DOHH2 (cell line): Measurements from ENCODE around the gene MSL3B.
A peak's percentile ranks its signal among the peaks of the same experiment; 100 is the strongest.

ENCODE experiments used
- H3F3A ChIP-seq: fragments of 200-600 bp; sonication (generic), shearing (Covaris generic); 2 replicates; pipeline ENCODE4 v1.6.0; 2016; ENCODE audit warnings: antibody characterized with exemption, mild to moderate bottlenecking; ENCODE audit not compliant: control insufficient read depth, insufficient read depth
- H3K27ac ChIP-seq: fragments of 200-600 bp; sonication (generic); 2 replicates; pipeline ENCODE4 v1.5.1; 2014; ENCODE audit warnings: low read depth, mild to moderate bottlenecking, low read length, moderate library complexity
- H3K27me3 ChIP-seq: fragments of 200-600 bp; sonication (generic); 2 replicates; pipeline ENCODE4 v1.6.1; 2014; ENCODE audit warnings: mild to moderate bottlenecking, low read length, mixed read lengths; ENCODE audit not compliant: control insufficient read depth
- H3K36me3 ChIP-seq: fragments of 200-600 bp; sonication (generic); 2 replicates; pipeline ENCODE4 v1.6.1; 2014; ENCODE audit warnings: mild to moderate bottlenecking, low read length, moderate library complexity, mixed read lengths; ENCODE audit not compliant: control insufficient read depth
- H3K4me1 ChIP-seq: fragments of 200-600 bp; sonication (generic); 2 replicates; pipeline ENCODE4 v1.6.1; 2014; ENCODE audit warnings: mild to moderate bottlenecking, low read length, mixed read lengths; ENCODE audit not compliant: control insufficient read depth
- H3K4me2 ChIP-seq: fragments of 200-600 bp; sonication (generic); 2 replicates; pipeline ENCODE4 v1.6.0; 2014; ENCODE audit warnings: mild to moderate bottlenecking, low read length, moderate library complexity
- H3K4me3 ChIP-seq: fragments of 200-600 bp; sonication (generic); 2 replicates; pipeline ENCODE4 v1.5.1; 2014; ENCODE audit warnings: mild to moderate bottlenecking, low read length, mixed read lengths
- H3K79me2 ChIP-seq: fragments of 200-600 bp; sonication (generic); 2 replicates; pipeline ENCODE4 v1.6.1; 2014; ENCODE audit warnings: mild to moderate bottlenecking, low read length, mixed read lengths; ENCODE audit not compliant: control insufficient read depth
- H3K9me2 ChIP-seq: fragments of 200-600 bp; sonication (generic); replicated peaks from 2 replicates; pipeline ENCODE4 v1.6.1; 2014; ENCODE audit warnings: mild to moderate bottlenecking, low read length, mixed read lengths; ENCODE audit not compliant: control insufficient read depth
- H3K9me3 ChIP-seq: fragments of 200-600 bp; sonication (generic); 2 replicates; pipeline ENCODE4 v1.6.1; 2014; ENCODE audit warnings: antibody characterized with exemption, low read length, mixed read lengths; ENCODE audit not compliant: control insufficient read depth, insufficient read depth
- H4K20me1 ChIP-seq: fragments of 200-600 bp; sonication (generic); 2 replicates; pipeline ENCODE4 v1.6.0; 2014; ENCODE audit warnings: low read depth, mild to moderate bottlenecking, antibody characterized with exemption, low read length, moderate library complexity; ENCODE audit not compliant: control insufficient read depth, insufficient read depth
- CTCF ChIP-seq: fragments of 200-600 bp; sonication (generic); IDR thresholded peaks from one replicate; pipeline ENCODE4 v1.5.1; 2014; ENCODE audit warnings: antibody characterized with exemption, mild to moderate bottlenecking, low read depth, low read length; ENCODE audit not compliant: poor library complexity, severe bottlenecking
- EZH2phosphoT487 ChIP-seq: fragments of 200-600 bp; sonication (generic); IDR thresholded peaks from 2 replicates; pipeline ENCODE4 v1.6.1; 2017; ENCODE audit warnings: borderline replicate concordance, mild to moderate bottlenecking, antibody characterized with exemption, low read length, moderate library complexity, mixed read lengths

Gene MSL3B

GRCh38 chr2:233854241-233854981 is 13.8 kb downstream of the MSL3B start, which contains the start of gene HJURP:
TSS of gene HJURP (minus strand) at chr2:233854535. CDS start at chr2:233854500, 35 bp downstream.
- TF ChIP-seq EZH2phosphoT487 (no peak), CTCF (no peak)
- Histone ChIP-seq H3K27ac (peak within 1 kb of the TSS; percentile 72), H3F3A (no peaks in the 10 kb centered on the region), H4K20me1 (peaks cover 18% of the 10 kb centered on the region), H3K9me2 (no peaks in the 10 kb centered on the region), H3K4me3 (peak within 1 kb of the TSS; percentile 92), H3K4me2 (peak within 1 kb of the TSS; percentile 89), H3K4me1 (peaks cover 28% of the 10 kb centered on the region), H3K36me3 (peaks cover 49% of the 10 kb centered on the region), H3K9me3 (no peaks in the 10 kb centered on the region; the same call in 1 of the 2 replicates), H3K79me2 (peaks cover 53% of the 10 kb centered on the region), H3K27me3 (no peaks in the 10 kb centered on the region)

GRCh38 chr2:233853883-233854240 is 14.3 kb downstream of the MSL3B start:
- Histone ChIP-seq H3K36me3 (peaks cover 54% of the 10 kb centered on the region), H3K79me2 (peaks cover 58% of the 10 kb centered on the region), H3K27ac (peak overlapping the region; percentile 72), H4K20me1 (peaks cover 20% of the 10 kb centered on the region), H3K4me2 (peak overlapping the region; percentile 89), H3K9me3 (no peaks in the 10 kb centered on the region; the same call in 1 of the 2 replicates), H3F3A (no peaks in the 10 kb centered on the region), H3K4me3 (peak overlapping the region; percentile 92), H3K4me1 (peaks cover 28% of the 10 kb centered on the region), H3K27me3 (no peaks in the 10 kb centered on the region), H3K9me2 (no peaks in the 10 kb centered on the region)
- TF ChIP-seq CTCF (no peak), EZH2phosphoT487 (no peak)

- H3K36me3 ChIP-seq: peaks cover 59% of the 10 kb centered on the region
- TF ChIP-seq CTCF (no peak), EZH2phosphoT487 (no peak)
- H3K4me1 ChIP-seq: peaks cover 28% of the 10 kb centered on the region
- H3K79me2 ChIP-seq: peaks cover 63% of the 10 kb centered on the region
- H3K27ac ChIP-seq: peak overlapping the region; percentile 72
- no peaks in the 10 kb centered on the region for H3K9me2 ChIP-seq
- peak overlapping the region; percentile 92 for H3K4me3 ChIP-seq
- no peaks in the 10 kb centered on the region for H3F3A ChIP-seq
- no peaks in the 10 kb centered on the region; the same call in 1 of the 2 replicates for H3K9me3 ChIP-seq
- peaks cover 21% of the 10 kb centered on the region for H4K20me1 ChIP-seq
- peak overlapping the region; percentile 89 for H3K4me2 ChIP-seq
- H3K27me3 ChIP-seq: no peaks in the 10 kb centered on the region
These were observed 14.8 kb downstream of the MSL3B start for GRCh38 chr2:233853353-233853752.
